ENCODE data around the gene ANKRD29. TPM values are rescaled to one million over a fixed set of nuclear protein-coding genes. Genes with fewer than 3 reads are reported as not detected.

ANKRD29 gene
- polyA plus RNA-seq, 1 of the 3 experiments (the other 2 are of a cell fraction): 8.2 TPM

DNA sequence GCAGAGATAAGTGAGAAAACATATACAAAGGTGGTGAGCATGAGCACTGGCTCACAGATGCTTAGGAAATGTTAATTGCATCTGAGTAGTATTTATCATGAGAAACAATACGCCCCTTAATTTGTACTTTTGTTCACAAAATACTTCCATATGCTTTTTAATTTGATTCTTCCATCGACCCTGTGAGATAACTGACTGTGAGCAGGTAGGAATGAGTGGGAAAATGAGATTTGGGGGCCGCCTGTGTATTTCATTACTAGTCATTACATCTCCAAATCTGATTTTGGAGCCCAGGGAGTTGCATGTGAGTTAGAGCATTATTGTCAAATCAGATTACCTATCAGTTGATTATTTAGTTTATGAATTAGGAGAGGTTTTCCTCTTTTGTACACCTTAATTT, 39.7 kb downstream of the ANKRD29 start (continued):
- TF ChIP-seq SIN3A (IDR thresholded peaks at IDR 0.05; ENCODE audit: borderline replicate concordance, low read depth, low read length) (no peak), RAD21 (IDR thresholded peaks at IDR 0.05; ENCODE audit: low read length) (no peak), GATA2 (CRISPR knock-in tag; IDR thresholded peaks at IDR 0.05) (peak; percentile 96), GABPA (IDR thresholded peaks at IDR 0.05; ENCODE audit: low read depth) (no peak), RFX5 (IDR thresholded peaks at IDR 0.05; ENCODE audit: low read length) (no peak)
- TF ChIP-seq, protein P1, sequence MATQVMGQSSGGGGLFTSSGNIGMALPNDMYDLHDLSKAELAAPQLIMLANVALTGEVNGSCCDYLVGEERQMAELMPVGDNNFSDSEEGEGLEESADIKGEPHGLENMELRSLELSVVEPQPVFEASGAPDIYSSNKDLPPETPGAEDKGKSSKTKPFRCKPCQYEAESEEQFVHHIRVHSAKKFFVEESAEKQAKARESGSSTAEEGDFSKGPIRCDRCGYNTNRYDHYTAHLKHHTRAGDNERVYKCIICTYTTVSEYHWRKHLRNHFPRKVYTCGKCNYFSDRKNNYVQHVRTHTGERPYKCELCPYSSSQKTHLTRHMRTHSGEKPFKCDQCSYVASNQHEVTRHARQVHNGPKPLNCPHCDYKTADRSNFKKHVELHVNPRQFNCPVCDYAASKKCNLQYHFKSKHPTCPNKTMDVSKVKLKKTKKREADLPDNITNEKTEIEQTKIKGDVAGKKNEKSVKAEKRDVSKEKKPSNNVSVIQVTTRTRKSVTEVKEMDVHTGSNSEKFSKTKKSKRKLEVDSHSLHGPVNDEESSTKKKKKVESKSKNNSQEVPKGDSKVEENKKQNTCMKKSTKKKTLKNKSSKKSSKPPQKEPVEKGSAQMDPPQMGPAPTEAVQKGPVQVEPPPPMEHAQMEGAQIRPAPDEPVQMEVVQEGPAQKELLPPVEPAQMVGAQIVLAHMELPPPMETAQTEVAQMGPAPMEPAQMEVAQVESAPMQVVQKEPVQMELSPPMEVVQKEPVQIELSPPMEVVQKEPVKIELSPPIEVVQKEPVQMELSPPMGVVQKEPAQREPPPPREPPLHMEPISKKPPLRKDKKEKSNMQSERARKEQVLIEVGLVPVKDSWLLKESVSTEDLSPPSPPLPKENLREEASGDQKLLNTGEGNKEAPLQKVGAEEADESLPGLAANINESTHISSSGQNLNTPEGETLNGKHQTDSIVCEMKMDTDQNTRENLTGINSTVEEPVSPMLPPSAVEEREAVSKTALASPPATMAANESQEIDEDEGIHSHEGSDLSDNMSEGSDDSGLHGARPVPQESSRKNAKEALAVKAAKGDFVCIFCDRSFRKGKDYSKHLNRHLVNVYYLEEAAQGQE (IDR thresholded peaks at IDR 0.05; ENCODE audit: low read depth, low read length): no peak

DNA sequence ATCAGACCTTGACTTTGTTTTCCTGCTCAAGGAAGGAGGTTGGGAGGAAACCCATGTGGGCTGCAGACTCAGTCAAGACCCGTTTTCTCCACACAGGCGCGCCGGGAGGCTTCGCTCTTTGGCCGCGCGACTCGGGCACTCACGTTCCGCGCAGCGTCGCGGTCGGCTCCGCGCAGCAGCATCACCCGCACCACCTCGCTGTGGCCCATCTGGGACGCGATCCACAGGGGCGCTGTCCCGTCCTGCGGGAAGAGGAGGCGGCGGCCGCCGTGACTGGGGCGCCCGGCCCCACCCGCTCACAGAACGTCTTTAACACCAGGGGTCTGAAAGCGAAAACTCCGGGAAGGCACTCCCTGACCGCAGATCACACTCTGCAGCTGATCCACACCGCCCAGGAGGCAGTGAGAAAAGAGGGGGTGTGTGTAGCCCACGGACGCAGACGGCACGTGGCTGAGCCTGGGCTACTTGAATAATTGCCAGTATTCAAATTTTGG, 43.3 kb downstream of the ANKRD29 start:
- ChIA-PET POLR2A (no interaction called here), CTCF (no interaction called here)
- TF ChIP-seq, protein P2, sequence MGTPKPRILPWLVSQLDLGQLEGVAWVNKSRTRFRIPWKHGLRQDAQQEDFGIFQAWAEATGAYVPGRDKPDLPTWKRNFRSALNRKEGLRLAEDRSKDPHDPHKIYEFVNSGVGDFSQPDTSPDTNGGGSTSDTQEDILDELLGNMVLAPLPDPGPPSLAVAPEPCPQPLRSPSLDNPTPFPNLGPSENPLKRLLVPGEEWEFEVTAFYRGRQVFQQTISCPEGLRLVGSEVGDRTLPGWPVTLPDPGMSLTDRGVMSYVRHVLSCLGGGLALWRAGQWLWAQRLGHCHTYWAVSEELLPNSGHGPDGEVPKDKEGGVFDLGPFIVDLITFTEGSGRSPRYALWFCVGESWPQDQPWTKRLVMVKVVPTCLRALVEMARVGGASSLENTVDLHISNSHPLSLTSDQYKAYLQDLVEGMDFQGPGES (IDR thresholded peaks at IDR 0.05; ENCODE audit: low read depth, low read length): no peak
- TF ChIP-seq, protein P3, sequence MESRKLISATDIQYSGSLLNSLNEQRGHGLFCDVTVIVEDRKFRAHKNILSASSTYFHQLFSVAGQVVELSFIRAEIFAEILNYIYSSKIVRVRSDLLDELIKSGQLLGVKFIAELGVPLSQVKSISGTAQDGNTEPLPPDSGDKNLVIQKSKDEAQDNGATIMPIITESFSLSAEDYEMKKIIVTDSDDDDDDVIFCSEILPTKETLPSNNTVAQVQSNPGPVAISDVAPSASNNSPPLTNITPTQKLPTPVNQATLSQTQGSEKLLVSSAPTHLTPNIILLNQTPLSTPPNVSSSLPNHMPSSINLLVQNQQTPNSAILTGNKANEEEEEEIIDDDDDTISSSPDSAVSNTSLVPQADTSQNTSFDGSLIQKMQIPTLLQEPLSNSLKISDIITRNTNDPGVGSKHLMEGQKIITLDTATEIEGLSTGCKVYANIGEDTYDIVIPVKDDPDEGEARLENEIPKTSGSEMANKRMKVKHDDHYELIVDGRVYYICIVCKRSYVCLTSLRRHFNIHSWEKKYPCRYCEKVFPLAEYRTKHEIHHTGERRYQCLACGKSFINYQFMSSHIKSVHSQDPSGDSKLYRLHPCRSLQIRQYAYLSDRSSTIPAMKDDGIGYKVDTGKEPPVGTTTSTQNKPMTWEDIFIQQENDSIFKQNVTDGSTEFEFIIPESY (IDR thresholded peaks at IDR 0.05; ENCODE audit: borderline replicate concordance, low read depth): no peak
- no peak for TF ChIP-seq ELF1 (IDR thresholded peaks at IDR 0.05)
- no peak for TF ChIP-seq POLR2AphosphoS5 (IDR thresholded peaks at IDR 0.05; ENCODE audit: low read depth, low read length)
- Histone ChIP-seq H3K9ac (no peak overlapping the region), H3K4me1 (ENCODE audit: control insufficient read depth in 1 of 2, insufficient read depth in 2 of 2, low read depth in 1 of 2, low read length in 1 of 2) (peaks cover 0 to 5% of the 10 kb centered on the region in 2 experiments; a peak in 1 of 4 replicates), H3K79me2 (ENCODE audit: insufficient read depth) (no peaks in the 10 kb centered on the region), H3K27ac (ENCODE audit: low read depth in 2 of 2, low read length in 1 of 2) (no peak overlapping the region), H3K4me3 (ENCODE audit: low read depth in 2 of 2, low read length in 1 of 2) (no peak overlapping the region), H3K9me3 (no peaks in the 10 kb centered on the region), H3F3A (replicated peaks; ENCODE audit: insufficient read depth) (no peaks in the 10 kb centered on the region), H3K4me2 (no peak overlapping the region), H4K20me1 (ENCODE audit: insufficient read depth) (no peaks in the 10 kb centered on the region), H3K9me2 (no peaks in the 10 kb centered on the region), H2AFZ (ENCODE audit: low read depth) (no peak overlapping the region), H3K36me3 (replicated peaks in 1 of 2; ENCODE audit: control insufficient read depth in 1 of 2, insufficient read depth in 2 of 2, low read length in 1 of 2) (no peaks in the 10 kb centered on the region), H3K27me3 (ENCODE audit: insufficient read depth) (no peaks in the 10 kb centered on the region)
- 98% methylated on average over 22 of the region's 41 CpGs for WGBS (ENCODE audit: low lambda C conversion rate)
- no peak for DNase-seq

Data from SK-N-SH (cell line).